ENCODE results near the gene DIS3L2.
"Not testable (repeated sequence)": the region's sequence is repeated elsewhere in the genome, so short reads cannot be mapped to it uniquely, and the experiment has no call there.

Gene DIS3L2

DNA sequence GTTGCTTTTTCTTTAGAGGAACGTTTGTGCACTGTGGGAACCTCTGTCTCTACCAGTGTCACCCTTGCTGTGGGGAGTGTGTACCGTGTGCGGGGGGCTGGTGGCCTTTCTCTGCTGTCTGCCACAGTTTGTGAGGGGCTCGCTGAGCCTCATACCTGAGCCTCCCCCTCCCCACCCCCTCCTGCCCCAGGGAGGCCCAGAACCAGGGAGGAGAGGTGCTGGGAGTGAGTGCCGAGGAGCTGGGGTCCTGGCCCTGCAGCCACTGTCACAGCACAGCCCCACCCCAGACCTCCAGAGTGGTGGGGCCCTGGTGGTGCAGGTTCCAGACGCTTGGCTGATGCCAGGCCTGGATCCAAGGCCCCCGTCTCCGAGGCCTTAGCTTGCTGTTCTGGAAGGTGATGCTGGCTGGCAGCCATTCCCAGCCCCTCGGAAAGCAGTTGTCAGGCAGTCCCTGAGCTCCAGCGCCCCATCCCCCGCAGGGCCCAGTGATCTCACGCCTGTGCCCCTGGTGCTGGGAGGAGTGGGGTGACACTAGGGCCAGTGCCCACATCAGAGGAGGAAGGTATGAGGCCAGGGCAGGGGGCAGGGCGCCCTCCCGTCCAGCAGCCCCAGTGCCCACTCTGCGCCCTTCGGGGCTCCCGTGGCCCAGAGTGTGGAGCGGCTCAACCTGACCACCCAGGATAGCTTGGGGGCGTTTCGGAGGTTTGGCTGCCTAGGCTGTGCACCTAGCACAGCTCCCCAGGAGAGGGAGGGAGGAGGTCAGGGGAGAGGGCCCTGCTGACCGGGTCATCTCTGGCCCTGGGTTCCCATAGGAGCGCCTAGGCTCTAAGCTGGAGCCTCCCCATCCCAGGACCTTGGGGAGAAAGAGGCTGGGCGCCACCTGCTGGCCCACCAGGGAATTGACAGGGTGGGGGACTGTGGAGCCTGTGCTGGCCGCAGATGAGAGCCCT lies 364.1 kb downstream of the DIS3L2 start:
- Histone ChIP-seq H3F3A (ENCODE audit: insufficient read depth, low read length) (no peaks in the 10 kb centered on the region), H3K27ac (ENCODE audit: low read depth, low read length, poor library complexity, severe bottlenecking) (no peak overlapping the region), H4K20me1 (ENCODE audit: insufficient read depth, low read length) (no peaks in the 10 kb centered on the region), H3K9me2 (ENCODE audit: low read depth, low read length) (no peaks in the 10 kb centered on the region), H3K79me2 (ENCODE audit: insufficient read depth, low read length) (no peaks in the 10 kb centered on the region), H3K4me3 (ENCODE audit: low read depth, low read length, poor library complexity, severe bottlenecking) (no peak overlapping the region), H3K9me3 (ENCODE audit: low read length) (no peaks in the 10 kb centered on the region), H3K9ac (ENCODE audit: low read length) (no peak overlapping the region), H3K36me3 (ENCODE audit: insufficient read depth, low read length) (no peaks in the 10 kb centered on the region), H3K27me3 (ENCODE audit: insufficient read depth, low read length) (no peaks in the 10 kb centered on the region), H3K4me2 (ENCODE audit: low read length) (no peak overlapping the region), H3K4me1 (ENCODE audit: insufficient read depth, low read length, severe bottlenecking) (peaks cover 10% of the 10 kb centered on the region), H2AFZ (ENCODE audit: low read length) (no peak overlapping the region)
- TF ChIP-seq, protein P1, sequence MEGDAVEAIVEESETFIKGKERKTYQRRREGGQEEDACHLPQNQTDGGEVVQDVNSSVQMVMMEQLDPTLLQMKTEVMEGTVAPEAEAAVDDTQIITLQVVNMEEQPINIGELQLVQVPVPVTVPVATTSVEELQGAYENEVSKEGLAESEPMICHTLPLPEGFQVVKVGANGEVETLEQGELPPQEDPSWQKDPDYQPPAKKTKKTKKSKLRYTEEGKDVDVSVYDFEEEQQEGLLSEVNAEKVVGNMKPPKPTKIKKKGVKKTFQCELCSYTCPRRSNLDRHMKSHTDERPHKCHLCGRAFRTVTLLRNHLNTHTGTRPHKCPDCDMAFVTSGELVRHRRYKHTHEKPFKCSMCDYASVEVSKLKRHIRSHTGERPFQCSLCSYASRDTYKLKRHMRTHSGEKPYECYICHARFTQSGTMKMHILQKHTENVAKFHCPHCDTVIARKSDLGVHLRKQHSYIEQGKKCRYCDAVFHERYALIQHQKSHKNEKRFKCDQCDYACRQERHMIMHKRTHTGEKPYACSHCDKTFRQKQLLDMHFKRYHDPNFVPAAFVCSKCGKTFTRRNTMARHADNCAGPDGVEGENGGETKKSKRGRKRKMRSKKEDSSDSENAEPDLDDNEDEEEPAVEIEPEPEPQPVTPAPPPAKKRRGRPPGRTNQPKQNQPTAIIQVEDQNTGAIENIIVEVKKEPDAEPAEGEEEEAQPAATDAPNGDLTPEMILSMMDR (IDR thresholded peaks at IDR 0.05; ENCODE audit: low read length): no peak; the same call in 1 of the 2 replicates
- no peak for TF ChIP-seq EZH2 (IDR thresholded peaks at IDR 0.05; ENCODE audit: borderline replicate concordance, low read length)

GRCh38 chr2:232326274-232327104 lies 365.0 kb downstream of the DIS3L2 start:
- not testable (repeated sequence) for H3K9me2 ChIP-seq (ENCODE audit: low read depth, low read length); H3K4me1 ChIP-seq (ENCODE audit: insufficient read depth, low read length, severe bottlenecking); H3K9me3 ChIP-seq (ENCODE audit: low read length); H3K36me3 ChIP-seq (ENCODE audit: insufficient read depth, low read length); H3K27ac ChIP-seq (ENCODE audit: low read depth, low read length, poor library complexity, severe bottlenecking); H4K20me1 ChIP-seq (ENCODE audit: insufficient read depth, low read length); H2AFZ ChIP-seq (ENCODE audit: low read length); H3F3A ChIP-seq (ENCODE audit: insufficient read depth, low read length); H3K9ac ChIP-seq (ENCODE audit: low read length); H3K79me2 ChIP-seq (ENCODE audit: insufficient read depth, low read length); H3K27me3 ChIP-seq (ENCODE audit: insufficient read depth, low read length); H3K4me2 ChIP-seq (ENCODE audit: low read length); H3K4me3 ChIP-seq (ENCODE audit: low read depth, low read length, poor library complexity, severe bottlenecking)

DNA sequence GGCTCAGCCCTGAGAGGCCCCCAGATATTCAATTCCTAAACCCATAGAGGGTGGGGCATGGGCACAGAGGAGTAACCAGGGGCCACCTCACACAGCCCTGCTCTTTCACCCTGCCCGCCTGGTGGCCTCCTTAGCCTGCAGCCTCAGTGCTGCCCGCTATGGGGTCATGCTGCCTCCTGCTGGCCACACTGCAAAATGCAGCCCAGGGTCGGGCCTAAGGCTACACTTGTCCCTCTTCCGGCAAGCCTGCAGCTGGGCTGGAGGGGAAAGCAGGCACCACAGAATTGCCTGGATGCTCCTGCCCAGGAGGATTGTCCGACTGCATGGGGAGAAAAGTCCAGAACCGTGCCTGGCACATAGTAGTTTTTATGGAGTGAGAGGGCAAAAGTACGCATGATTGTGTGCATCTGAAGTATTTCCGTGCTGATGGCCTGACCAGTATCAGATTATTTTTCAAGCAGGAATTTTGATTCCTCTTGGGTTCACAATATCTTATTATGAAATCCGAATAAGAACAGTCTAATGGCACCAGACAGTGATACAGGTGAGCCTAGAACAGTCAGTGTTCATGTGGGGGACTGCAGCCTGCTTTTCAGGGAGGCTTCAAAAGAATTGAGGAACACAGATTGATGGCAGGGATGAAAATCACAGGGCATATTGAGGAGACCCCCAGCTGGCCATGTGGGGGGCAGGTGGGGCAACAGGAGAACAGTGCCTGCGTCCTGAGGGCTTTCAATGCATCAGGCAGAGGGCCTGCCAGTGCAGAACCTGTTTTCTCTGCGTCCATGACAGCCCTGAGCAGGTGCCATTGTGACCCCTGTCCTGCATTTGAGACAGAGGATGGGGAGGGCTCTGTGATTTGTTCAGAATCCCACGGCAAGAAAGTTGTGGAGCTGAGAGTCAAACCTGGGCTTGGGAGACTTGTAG lies 365.9 kb downstream of the DIS3L2 start:
- H3K9ac ChIP-seq (ENCODE audit: low read length): no peak overlapping the region
- no peaks in the 10 kb centered on the region for H3F3A ChIP-seq (ENCODE audit: insufficient read depth, low read length)
- H3K4me2 ChIP-seq (ENCODE audit: low read length): no peak overlapping the region
- no peaks in the 10 kb centered on the region for H4K20me1 ChIP-seq (ENCODE audit: insufficient read depth, low read length)
- no peaks in the 10 kb centered on the region for H3K79me2 ChIP-seq (ENCODE audit: insufficient read depth, low read length)
- H3K4me3 ChIP-seq (ENCODE audit: low read depth, low read length, poor library complexity, severe bottlenecking): no peak overlapping the region
- no peak overlapping the region for H3K27ac ChIP-seq (ENCODE audit: low read depth, low read length, poor library complexity, severe bottlenecking)
- H3K27me3 ChIP-seq (ENCODE audit: insufficient read depth, low read length): no peaks in the 10 kb centered on the region
- no peaks in the 10 kb centered on the region for H3K9me3 ChIP-seq (ENCODE audit: low read length)
- H2AFZ ChIP-seq (ENCODE audit: low read length): no peak overlapping the region
- H3K9me2 ChIP-seq (ENCODE audit: low read depth, low read length): no peaks in the 10 kb centered on the region
- H3K36me3 ChIP-seq (ENCODE audit: insufficient read depth, low read length): no peaks in the 10 kb centered on the region
- H3K4me1 ChIP-seq (ENCODE audit: insufficient read depth, low read length, severe bottlenecking): no peaks in the 10 kb centered on the region
- TF ChIP-seq, protein P1 (IDR thresholded peaks at IDR 0.05; ENCODE audit: low read length): peak; percentile 71
- no peak for TF ChIP-seq EZH2 (IDR thresholded peaks at IDR 0.05; ENCODE audit: borderline replicate concordance, low read length)

Data from OCI-LY1 (cell line).